Measurements from ENCODE around the gene HOXD9.
A peak's percentile ranks its signal among the peaks of the same experiment; 100 is the strongest.

HOXD9 gene

DNA sequence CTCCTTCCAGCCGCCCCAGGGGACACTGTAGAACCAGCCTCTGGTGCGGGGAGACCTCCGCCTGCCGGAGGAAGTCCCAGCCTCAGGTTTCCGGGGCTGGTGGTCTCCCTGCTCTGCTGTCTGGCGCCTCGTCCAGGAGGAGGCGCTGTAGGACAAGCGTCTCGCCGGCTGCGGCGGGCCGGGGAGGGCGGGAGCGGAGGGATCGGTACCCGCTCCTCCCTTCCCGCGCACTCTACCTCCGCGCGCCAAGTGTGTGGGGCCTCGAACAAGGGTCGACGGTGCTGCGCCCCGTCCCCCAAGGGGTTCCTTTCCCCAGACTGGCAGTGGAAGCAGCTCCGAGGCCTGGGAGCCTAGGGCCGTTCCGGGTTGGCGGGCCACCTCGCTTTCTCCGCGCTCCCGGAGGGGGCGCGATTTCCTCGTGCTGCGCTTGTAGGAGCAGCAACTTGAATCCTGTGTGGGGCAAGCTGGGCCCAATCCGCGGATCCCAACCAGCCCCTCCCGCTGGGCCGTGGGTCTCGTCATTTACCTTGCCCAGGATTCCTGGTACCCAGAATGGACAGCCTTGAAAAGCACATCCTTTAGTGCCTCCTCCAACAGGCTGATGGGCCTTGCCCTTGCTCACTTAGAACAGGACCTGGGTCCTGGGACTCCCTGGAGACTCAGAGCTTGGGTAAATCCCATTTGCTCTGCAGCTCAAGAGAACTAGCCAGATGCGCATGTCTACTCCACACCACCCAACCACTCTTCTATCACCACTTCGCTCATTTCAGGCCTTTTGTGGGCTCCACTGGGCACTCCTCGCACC is 18.2 kb downstream of the HOXD9 start:
- DNase-seq = peak; percentile 57 to 58

DNA sequence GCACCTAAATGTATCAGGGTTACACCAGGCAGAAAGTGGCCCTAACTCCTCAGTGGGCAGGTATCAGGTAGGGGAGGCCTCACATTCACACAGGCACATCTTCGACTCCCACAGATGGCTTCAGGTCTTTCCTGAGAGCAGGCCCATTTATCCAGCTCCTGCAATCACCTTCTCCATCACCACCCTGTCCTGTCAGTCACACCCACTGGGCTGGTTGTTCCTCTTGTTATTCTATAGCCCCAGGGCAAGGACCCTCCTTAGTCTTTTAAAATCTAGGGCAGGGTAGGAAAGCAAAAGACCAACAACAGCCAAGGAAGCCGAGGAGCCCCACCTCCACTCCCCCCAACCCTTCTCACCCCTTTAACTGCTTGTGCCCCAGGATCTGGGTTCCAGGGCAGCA is 19.8 kb downstream of the HOXD9 start:
- no peak for DNase-seq

DNA sequence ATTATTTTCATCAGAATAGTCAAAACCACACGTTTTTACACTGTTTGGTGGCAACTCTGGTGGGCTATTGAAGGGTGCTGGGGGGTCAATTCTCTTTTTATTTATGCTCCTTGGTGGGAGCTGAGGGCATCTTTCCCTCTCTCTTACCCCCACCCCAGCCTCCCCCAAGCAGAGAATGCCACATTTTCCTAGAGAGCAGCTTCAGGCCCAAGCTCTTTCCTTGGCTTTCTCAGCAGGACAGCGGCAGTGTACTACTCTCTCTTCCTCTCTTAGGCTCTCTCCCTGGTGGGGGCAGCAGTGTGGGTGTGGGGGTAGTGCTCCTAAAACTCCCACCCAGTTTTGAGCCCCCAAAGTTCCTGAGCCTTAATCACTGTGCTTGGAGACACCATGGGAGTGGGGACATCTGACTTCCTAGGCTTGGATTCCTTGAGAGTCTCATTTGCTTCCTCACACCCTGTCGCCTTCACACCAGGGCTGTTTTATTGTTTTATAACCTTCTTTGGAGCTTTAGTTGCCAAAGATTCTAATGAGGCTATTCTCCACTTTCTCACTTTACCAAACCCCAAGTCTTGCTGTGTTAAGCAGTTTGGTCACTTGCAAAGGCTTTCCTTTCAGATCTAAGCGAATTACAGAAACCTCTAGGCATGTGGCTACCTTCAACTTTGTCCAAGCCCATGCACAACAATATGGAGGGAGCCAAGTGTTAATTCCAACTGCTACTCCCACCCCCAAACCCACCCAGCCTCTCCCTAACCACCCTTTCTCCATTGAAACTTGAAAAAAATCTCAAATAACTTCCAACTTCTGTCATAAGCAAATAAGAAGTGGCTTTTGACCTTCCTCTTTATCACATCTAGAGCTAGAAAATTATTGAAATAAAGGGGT is 22.8 kb downstream of the HOXD9 start:
- no peak for DNase-seq

DNA sequence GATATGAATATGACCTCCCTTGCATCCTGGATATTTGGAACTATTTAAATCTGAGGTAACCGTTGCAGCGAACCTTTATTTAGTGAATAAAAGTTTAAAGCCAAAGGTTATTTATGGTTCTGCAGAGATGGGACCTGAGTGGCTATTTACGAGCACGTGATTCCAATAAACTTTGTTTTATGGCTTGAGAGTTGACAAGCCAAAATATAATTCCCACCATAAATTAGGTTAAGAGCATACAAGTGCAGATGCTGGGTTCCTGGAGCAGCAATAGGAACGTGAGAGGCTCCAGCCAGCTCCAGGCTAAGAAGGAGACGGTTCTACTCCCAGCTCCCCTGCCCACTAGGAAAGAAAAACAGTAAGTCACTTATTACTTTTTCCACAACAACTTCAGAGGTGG is 23.6 kb downstream of the HOXD9 start:
- DNase-seq = no peak

DNA sequence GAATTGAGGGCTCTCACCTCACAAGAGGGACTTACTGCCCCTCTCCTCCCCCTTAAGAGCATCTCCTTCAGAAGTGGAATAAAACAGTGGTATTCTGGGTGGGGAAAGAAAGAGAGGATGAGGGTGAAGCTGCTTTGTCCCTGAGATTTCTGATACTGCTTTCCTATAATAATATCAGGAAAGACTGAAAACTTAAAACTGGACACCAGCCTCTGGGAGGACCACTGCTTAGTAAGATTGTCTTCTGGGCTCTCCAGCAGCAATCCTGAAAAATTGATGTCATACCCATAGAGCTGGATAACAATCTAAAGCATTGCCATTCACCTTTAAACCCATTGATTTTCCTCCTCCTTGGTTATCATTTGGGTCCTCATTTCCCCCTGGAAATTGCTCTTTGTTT is 24.1 kb downstream of the HOXD9 start:
- DNase-seq = no peak

DNA sequence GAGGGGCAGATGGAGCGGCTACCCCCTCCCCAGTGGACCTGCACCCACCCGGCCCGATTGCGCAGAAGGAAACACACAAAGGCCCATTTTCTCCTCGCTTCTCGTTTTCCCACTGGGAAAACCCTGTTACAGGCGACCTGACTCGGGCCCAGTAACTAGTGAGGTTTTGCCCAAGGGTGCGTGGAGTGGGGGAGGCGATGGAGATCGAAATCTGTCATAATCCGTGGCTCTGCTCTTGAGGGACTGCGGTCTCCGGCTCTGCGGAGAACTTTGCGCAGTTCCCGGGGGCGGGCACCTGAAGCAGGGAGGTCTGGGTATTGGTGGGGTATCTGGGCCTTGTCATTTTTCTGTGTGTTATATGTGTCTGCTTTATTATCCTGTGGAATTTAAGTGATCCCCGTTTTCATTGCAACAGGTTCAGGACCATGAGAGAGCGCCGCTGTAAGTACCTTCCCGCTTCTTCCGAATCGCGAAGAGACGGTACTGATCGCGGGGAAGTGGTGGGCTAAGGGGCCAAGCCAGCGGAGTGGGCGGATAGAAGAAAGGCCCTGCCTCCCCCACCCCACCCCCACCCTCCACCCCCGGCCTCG is 24.8 kb downstream of the HOXD9 start:
- no peak for DNase-seq

DNA sequence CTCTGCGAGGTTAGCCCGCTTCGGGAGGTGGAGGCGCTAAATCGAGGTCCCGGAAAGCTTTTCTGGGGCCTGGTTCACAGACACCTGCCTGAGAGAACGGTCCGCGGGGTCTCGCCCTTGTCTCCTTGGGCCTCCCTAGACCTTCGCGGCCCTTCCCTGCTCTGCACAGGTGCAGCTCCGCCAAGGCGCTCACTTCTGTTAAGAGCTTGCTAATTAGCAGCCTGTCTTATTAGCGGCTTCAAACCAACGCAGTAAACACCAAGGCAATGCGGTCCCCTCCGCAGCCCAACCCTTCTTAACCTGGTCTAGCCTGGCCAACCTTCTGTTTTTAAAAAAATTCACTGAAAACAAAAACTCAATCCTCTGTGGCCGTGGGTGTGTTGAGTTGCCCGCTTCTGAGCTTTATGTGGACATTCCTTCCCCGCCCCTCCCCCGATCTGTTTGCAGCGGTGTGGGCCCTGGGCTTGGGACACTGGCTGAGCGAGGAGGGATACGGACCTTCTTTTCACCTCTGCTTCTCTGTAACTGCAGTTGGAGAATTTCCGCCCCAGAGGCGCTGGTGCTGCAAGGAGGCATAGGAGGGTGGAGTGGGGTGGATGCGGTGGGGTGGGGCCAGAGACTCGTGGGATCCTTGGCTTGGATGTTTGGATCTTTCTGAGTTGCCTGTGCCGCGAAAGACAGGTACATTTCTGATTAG is 25.4 kb downstream of the HOXD9 start:
- no peak for DNase-seq

DNA sequence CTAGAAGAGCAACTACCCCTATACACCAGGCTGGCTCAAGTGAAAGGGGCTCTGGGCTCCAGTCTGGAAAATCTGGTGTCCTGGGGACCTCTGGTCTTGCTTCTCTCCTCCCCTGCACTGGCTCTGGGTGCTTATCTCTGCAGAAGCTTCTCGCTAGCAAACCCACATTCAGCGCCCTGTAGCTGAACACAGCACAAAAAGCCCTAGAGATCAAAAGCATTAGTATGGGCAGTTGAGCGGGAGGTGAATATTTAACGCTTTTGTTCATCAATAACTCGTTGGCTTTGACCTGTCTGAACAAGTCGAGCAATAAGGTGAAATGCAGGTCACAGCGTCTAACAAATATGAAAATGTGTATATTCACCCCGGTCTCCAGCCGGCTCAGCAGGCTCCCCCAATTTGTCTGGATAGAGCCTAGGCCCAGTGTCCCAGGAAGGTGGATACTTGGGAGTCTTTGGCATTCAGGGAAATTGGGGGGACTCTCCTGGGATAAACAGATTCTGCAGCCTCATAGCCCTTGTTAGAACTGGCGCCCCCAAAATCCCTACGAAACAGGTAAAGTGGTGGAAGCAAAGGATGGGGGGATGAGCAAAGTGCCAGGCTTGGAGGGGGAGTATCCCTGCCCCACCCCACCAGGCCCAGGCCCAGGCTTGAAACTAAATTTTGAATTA is 26.4 kb downstream of the HOXD9 start:
- no peak for DNase-seq

DNA sequence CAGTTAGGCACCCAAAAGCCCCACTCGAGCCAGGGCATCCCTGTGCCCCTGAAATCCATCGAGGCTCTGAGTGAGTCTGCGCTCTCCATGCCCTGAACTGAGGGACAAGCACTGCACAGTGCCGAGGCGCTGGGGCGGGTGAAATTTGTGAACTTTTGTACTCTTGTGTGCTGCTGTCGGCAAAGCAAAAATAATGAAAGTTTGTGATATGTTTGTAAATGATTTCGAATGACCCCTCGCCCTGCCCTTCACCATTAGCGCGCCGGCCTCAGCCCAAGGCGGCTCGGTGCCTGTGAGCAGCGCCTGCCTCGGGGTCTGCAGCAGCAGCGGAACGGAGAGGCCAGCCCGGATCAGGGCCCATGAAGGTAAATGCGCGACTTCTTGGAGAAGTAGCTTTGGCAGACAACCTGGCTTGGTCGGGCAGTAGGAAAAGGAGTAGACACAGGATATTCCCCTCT is 27.0 kb downstream of the HOXD9 start:
- DNase-seq = no peak

DNA sequence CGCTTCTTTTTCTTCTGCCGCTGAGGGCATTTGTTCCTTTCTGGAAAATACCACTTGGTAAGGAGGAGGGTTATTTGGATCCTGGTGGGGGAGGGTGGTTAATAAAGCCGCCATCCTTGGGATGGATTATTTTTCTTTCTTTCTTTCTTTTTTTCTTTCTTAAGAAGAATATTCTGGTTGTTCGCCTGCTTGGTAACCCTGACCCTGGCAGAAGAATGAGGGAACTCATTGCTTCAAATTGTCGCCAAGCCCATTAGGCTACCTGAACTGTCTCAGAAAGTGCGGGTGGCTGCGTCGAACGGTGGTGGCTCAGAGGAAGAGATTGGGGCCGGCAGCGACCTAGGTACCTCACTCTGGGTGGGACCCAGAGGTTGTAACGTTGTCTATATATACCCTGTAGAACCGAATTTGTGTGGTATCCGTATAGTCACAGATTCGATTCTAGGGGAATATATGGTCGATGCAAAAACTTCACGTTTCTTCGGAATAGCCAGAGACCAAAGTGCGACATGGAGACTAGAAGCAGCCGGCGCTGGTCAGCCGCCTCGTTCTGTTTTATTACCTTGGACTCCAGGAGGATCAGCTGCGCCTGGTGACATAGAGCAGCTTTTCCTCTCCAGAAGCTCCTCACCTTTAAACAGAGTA is 27.5 kb downstream of the HOXD9 start:
- DNase-seq = no peak

DNA sequence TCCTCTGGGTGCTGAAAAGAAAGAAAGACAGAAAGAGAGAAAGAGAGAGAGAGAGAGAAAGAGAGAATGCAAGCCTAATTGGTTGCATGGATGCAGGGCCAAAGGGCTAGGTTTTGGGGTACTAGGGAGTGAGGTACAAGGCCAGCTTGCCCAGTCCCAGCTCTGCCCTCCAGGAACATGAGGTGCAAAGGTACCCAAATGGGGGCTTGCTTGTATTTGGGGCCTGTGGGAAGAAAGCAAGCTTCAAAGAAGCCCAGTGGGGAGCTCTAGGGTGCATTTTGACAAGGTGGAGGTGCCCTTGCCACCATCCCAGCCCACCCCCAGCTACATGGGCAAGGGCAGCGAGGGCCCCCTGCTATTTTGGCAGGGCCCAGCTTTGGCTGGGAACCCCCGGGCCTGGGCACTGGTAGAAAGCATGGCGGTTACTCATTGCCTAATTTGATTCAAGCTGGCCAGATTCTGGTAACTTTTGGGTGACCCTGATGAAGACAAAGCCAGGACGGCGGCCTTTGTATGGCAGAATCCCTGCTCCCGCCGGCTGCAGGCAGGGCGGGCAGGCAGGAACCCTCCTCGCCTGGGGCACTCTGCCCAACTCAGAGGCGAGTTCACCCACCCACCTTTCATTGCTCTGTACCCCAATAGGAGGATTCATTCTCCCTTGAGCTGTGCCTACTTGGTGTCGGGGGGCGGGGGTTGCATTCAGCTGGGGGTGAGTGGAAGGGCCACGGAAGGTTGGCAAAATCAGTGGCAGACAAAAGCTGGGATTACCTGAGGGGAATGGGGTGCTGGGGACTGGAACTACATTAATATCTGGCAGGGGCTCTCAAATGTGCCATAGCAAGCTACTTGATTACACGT is 28.3 kb downstream of the HOXD9 start:
- no peak for DNase-seq

DNA sequence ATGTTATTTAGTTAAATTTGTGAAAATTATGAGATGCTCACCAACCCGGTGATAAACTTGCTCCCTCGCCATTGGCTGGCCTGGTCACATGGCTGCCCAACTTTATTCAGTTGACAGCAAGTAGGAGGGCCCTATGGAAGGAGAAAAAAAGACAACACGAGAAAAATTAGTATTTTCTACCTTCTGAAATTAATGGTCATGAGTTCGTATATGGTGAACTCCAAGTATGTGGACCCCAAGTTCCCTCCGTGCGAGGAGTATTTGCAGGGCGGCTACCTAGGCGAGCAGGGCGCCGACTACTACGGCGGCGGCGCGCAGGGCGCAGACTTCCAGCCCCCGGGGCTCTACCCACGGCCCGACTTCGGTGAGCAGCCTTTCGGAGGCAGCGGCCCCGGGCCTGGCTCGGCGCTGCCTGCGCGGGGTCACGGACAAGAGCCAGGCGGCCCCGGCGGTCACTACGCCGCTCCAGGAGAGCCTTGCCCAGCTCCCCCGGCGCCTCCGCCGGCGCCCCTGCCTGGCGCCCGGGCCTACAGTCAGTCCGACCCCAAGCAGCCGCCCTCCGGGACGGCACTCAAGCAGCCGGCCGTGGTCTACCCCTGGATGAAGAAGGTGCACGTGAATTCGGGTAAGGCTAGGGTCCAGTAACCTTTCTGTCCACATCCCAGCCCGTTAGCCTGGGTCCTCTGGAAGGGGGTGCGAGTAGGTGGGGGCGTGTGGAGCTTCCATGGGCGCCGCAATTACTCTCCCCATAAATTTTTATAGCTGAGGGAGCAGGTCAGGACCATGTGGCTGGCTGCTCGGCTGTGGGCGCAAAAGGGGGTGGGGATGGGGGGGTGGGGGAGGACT is 29.1 kb downstream of the HOXD9 start, which contains the start of gene HOXD4:
Gene HOXD4, plus strand, starts transcription at position 109 of the 846 bp plus-strand sequence. Its CDS starts 84 bp downstream, at position 193.
- no peak for DNase-seq

DNA sequence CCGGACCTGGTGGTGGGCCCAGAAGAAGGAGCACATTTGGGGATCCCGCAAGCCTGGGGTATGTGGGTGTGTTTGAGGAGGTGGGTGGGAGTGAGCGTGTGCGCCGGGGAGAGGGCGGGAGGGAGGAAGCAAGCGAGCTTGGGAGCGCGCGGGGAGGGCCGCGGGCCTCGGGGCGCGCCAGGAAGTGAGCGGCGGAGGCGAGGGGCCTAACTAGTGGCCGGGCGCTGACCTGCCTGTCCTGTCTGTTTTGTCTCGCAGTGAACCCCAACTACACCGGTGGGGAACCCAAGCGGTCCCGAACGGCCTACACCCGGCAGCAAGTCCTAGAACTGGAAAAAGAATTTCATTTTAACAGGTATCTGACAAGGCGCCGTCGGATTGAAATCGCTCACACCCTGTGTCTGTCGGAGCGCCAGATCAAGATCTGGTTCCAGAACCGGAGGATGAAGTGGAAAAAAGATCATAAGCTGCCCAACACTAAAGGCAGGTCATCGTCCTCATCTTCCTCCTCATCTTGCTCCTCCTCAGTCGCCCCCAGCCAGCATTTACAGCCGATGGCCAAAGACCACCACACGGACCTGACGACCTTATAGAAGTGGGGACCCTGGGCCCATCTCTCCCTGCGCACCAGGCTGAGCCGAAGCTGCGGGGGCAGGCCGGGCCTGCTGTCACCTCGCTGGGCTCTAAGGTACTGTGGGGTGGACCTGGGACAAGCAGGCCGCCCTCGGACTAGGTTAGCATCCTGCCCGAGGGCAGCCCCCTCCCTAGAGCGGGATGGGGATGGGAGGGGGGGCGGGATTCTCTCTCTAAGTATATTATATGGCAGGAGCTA is 30.0 kb downstream of the HOXD9 start:
- no peak for DNase-seq

DNA sequence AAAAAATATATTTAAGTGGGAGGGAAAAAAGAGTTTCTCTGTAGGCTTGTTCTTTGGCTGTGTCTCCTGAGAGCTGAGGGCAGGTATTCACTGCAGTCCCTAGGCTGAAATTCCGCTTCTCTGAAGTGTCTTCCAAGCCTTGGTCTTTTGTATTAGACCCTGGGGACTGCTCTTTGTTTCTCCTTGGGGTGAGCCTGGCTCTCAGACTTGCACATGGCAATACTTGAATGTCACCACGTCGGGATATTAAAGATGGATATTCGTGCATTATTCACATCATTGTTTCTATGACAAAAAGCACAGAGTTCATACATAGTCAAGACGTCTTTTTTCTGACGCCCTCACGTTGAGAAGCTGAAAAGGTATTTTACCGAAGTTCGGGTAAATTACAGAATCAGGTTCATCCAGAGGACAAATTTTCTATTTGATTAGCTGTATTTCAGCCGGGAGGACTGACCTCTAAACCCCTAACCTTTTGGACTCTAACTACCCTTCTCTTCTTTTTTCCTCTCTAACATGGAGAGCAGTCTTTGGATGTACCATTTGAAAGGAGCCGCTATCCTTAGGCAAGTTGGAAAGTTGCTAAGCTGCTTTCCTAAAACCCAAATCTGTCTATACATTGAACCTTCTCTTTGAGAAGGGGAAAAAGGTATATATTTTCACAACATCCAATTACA is 32.2 kb downstream of the HOXD9 start:
- DNase-seq = no peak

DNA sequence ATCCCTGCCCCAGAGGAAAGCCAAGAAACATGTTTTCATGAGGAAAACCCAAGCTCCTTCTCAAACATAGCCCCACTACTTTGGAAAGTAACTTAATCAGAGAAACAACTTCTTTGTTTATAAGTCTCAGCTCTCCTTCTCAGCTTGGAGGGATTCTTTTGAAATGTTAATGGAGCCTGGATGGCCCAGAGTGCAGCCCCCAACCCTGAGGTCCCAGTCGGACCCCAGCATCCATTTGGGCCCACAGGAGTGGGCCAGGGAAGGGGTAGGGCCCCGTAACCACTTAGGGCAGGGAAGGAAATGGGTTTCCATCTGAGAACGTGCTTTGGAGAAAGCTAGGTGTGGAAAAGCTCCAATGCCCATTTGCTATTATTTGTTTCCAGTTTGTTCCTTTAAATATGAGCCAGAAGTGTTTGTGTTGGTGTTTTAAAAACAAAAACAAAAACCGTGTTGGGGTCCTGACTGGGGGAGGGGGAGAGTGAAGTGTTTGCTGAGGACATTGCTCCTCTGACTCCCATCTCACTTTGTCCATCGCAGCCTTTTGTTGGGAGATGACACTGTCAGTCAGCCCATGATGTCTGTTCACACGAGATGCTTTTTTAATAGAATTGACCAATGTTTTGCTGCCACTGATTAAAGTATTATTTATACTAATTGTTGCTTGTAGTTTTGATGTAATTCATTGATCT is 33.0 kb downstream of the HOXD9 start:
- no peak for DNase-seq

DNA sequence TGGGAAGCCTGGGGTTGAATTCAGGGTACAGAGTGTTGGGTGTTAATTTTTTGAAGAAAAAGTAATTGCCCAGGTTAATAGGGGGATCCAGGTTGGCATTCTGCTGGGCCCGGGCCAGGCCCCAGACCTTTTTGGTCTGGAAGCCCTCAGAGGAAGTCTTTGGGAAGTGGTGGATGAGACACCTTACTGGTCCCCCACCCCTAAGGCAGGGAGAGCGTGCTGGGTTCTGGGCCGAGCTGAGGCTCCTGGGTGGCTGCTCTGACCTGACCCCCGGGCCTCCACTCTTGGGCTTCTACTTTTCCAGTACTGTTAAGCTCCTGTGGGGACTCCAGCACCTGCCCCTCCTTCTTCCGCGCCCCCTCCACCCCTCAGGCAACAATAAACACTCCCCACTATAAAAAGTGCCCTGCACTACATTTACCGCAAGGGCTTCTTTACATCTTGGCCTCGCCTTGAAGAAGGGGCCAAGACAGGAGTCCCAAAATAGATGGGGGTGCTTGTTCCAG is 33.8 kb downstream of the HOXD9 start:
- DNase-seq = no peak

DNA sequence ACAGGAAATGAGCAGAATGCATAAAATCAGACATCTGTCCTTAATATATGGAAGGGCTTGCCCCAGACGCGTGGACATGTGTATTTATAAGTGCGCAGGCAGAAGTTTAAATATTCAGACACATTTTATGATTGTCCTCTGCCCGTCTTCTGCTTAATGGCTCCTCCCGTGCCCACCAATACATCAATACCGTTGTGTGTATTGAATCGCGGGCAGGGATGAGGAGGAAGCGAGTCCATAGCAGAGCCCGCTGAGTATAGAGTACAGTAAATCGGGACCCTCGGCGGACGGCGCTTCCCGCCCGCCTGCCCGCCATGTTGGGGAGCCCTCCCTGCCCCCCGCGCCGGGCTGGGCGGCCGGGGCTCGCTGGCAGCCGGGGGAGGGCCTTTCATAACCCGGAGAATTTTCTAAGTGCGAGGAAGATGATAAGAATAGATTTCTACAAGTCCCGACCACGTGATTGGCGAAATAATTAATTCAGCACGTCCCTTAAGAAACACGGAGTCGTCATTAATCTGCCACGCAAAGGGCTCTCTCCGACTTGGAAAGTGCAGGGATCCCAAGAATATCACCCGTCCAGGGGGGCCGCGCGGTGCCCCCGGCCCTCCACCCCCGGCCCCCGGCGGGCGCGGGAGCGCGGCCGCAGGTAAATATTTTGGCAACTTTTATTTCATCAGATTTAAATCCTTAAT is 34.4 kb downstream of the HOXD9 start, which contains the start of gene HOXD3:
Gene HOXD3, plus strand, starts transcription at position 501 of the 692 bp plus-strand sequence. CDS start 11,808 bp downstream, outside the sequence.
- no peak for DNase-seq

Data from CD4-positive, alpha-beta T cell treated with Interleukin-1 beta for 1 hour (primary cell).